ENCODE data around the gene HDAC4.

HDAC4 gene

DNA sequence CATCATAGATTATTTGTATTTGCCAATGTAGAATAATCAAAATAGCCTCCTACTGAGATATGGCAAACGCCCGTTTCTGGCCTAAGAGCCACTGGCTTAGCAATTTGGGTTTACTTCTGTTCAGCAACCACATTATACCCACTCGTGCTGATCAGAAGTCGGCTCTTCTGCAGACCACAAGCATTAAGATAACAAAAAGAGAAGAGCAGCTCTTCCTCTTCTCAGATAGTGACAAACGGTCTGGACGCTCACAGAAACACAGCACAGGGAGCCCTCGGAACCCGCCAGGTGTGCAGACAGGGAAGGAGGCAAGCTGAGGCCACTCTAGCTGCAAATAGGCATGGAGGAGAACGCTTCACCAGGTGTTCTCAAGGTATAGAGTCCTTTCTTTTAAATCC, 164.0 kb downstream of the HDAC4 start:
- H3K4me1 ChIP-seq (ENCODE audit: insufficient read depth, low read length) = no peaks in the 10 kb centered on the region
- no peak overlapping the region for H3K27ac ChIP-seq (ENCODE audit: low read length)
- H3K4me3 ChIP-seq (ENCODE audit: low read length) = no peak overlapping the region
- H3K9me3 ChIP-seq (ENCODE audit: insufficient read depth, low read depth, low read length) = no peaks in the 10 kb centered on the region
- no peaks in the 10 kb centered on the region for H3K36me3 ChIP-seq (ENCODE audit: insufficient read depth, low read depth, low read length)
- H3K9ac ChIP-seq (ENCODE audit: low read depth, low read length) = no peak overlapping the region
- H3K27me3 ChIP-seq (ENCODE audit: insufficient read depth, low read length) = no peaks in the 10 kb centered on the region

GRCh38 chr2:239236043-239236807, 164.6 kb downstream of the HDAC4 start:
- Histone ChIP-seq H3K36me3 (ENCODE audit: insufficient read depth, low read depth, low read length) (no peaks in the 10 kb centered on the region), H3K4me1 (ENCODE audit: insufficient read depth, low read length) (no peaks in the 10 kb centered on the region), H3K27me3 (ENCODE audit: insufficient read depth, low read length) (no peaks in the 10 kb centered on the region), H3K9me3 (ENCODE audit: insufficient read depth, low read depth, low read length) (no peaks in the 10 kb centered on the region), H3K27ac (ENCODE audit: low read length) (no peak overlapping the region), H3K9ac (ENCODE audit: low read depth, low read length) (no peak overlapping the region), H3K4me3 (ENCODE audit: low read length) (no peak overlapping the region)

DNA sequence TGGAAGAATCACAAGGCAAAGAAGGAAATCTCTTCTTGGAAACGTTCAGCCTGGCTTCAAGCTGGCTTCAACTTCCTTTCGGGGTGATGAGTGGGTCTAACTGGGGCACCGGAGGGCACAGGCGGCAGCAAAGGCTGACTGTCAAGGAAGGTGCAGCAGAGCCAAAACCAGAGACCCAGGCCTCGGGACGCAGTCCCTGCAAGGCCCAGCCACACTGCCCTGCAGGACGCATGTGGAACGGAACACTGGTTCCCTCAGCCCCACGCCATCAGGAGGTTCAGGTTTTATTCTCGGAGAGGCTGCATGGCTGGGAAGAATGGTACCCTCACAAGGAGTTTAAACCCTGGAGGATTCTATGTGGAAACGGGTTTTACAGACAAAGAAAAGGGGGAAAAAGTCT, 165.5 kb downstream of the HDAC4 start:
- H3K4me3 ChIP-seq (ENCODE audit: low read length) = no peak overlapping the region
- H3K9ac ChIP-seq (ENCODE audit: low read depth, low read length) = no peak overlapping the region
- H3K27ac ChIP-seq (ENCODE audit: low read length) = no peak overlapping the region
- H3K36me3 ChIP-seq (ENCODE audit: insufficient read depth, low read depth, low read length) = no peaks in the 10 kb centered on the region
- H3K4me1 ChIP-seq (ENCODE audit: insufficient read depth, low read length) = no peaks in the 10 kb centered on the region
- no peaks in the 10 kb centered on the region for H3K9me3 ChIP-seq (ENCODE audit: insufficient read depth, low read depth, low read length)
- no peaks in the 10 kb centered on the region for H3K27me3 ChIP-seq (ENCODE audit: insufficient read depth, low read length)

- Histone ChIP-seq H3K9me3 (ENCODE audit: insufficient read depth, low read depth, low read length) (no peaks in the 10 kb centered on the region), H3K4me1 (ENCODE audit: insufficient read depth, low read length) (no peaks in the 10 kb centered on the region; the same call in 1 of the 2 replicates), H3K9ac (ENCODE audit: low read depth, low read length) (no peak overlapping the region), H3K4me3 (ENCODE audit: low read length) (no peak overlapping the region), H3K36me3 (ENCODE audit: insufficient read depth, low read depth, low read length) (no peaks in the 10 kb centered on the region), H3K27ac (ENCODE audit: low read length) (no peak overlapping the region), H3K27me3 (ENCODE audit: insufficient read depth, low read length) (no peaks in the 10 kb centered on the region)
Observed at GRCh38 chr2:239234191-239235175, 166.3 kb downstream of the HDAC4 start.

- Histone ChIP-seq H3K27ac (ENCODE audit: low read length) (no peak overlapping the region), H3K9me3 (ENCODE audit: insufficient read depth, low read depth, low read length) (no peaks in the 10 kb centered on the region), H3K4me1 (ENCODE audit: insufficient read depth, low read length) (no peaks in the 10 kb centered on the region; the same call in 1 of the 2 replicates), H3K4me3 (ENCODE audit: low read length) (no peak overlapping the region), H3K36me3 (ENCODE audit: insufficient read depth, low read depth, low read length) (no peaks in the 10 kb centered on the region), H3K9ac (ENCODE audit: low read depth, low read length) (no peak overlapping the region), H3K27me3 (ENCODE audit: insufficient read depth, low read length) (no peaks in the 10 kb centered on the region)
Observed at GRCh38 chr2:239233576-239233975, 167.2 kb downstream of the HDAC4 start.

GRCh38 chr2:239232195-239232578, 168.6 kb downstream of the HDAC4 start:
- Histone ChIP-seq H3K36me3 (ENCODE audit: insufficient read depth, low read depth, low read length) (no peaks in the 10 kb centered on the region), H3K27ac (ENCODE audit: low read length) (no peak overlapping the region)

DNA sequence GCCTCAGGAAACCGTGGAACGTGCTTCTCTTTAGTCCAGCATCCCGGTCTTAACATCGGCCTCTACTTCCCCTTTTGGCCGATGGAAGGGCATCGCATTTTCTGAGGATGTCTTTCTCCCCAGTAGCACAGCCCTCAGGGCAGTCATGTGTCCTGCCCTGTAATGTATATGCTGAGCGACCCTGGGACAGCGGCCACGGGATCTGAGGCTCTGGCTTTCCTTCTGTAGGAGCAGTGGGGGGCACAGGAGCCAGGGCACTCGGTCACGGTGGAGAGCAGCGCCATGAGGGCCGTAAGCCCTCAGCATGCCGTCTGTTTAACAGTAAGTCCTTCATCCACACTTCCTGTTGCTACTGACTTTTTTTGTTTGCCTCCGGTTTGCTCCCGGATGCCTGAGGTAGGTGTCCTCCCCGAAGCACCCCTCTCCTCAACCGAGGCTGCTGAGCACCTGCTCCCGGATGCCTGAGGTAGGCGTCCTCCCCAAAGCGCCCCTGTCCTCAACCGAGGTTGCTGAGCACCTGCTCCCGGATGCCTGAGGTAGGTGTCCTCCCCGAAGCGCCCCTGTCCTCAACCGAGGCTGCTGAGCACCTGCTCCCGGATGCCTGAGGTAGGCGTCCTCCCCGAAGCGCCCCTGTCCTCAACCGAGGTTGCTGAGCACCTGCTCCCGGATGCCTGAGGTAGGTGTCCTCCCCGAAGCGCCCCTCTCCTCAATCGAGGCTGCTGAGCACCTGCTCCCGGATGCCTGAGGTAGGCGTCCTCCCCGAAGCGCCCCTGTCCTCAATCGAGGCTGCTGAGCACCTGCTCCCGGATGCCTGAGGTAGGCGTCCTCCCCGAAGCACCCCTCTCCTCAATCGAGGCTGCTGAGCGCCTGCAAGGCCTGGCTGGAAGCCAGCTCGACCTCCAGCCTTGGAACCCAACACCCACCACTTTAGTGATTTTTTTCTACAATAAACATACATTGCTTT, 169.3 kb downstream of the HDAC4 start:
- no peak overlapping the region for H3K27ac ChIP-seq (ENCODE audit: low read length)
- no peak overlapping the region for H3K9ac ChIP-seq (ENCODE audit: low read depth, low read length)
- H3K9me3 ChIP-seq (ENCODE audit: insufficient read depth, low read depth, low read length) = no peaks in the 10 kb centered on the region
- H3K4me3 ChIP-seq (ENCODE audit: low read length) = no peak overlapping the region
- H3K36me3 ChIP-seq (ENCODE audit: insufficient read depth, low read depth, low read length) = no peaks in the 10 kb centered on the region
- H3K27me3 ChIP-seq (ENCODE audit: insufficient read depth, low read length) = no peaks in the 10 kb centered on the region
- H3K4me1 ChIP-seq (ENCODE audit: insufficient read depth, low read length) = peaks cover 3% of the 10 kb centered on the region; the same call in 1 of the 2 replicates

More at GRCh38 chr2:239232195-239232578, 168.6 kb downstream of the HDAC4 start:
- Histone ChIP-seq H3K9ac (ENCODE audit: low read depth, low read length) (no peak overlapping the region), H3K9me3 (ENCODE audit: insufficient read depth, low read depth, low read length) (no peaks in the 10 kb centered on the region), H3K27me3 (ENCODE audit: insufficient read depth, low read length) (no peaks in the 10 kb centered on the region), H3K4me1 (ENCODE audit: insufficient read depth, low read length) (no peaks in the 10 kb centered on the region; the same call in 1 of the 2 replicates), H3K4me3 (ENCODE audit: low read length) (no peak overlapping the region)

GRCh38 chr2:239230318-239231052, 170.3 kb downstream of the HDAC4 start:
- no peaks in the 10 kb centered on the region for H3K27me3 ChIP-seq (ENCODE audit: insufficient read depth, low read length)
- no peak overlapping the region for H3K4me3 ChIP-seq (ENCODE audit: low read length)
- H3K27ac ChIP-seq (ENCODE audit: low read length) = no peak overlapping the region
- H3K36me3 ChIP-seq (ENCODE audit: insufficient read depth, low read depth, low read length) = no peaks in the 10 kb centered on the region
- H3K9ac ChIP-seq (ENCODE audit: low read depth, low read length) = no peak overlapping the region
- H3K9me3 ChIP-seq (ENCODE audit: insufficient read depth, low read depth, low read length) = no peaks in the 10 kb centered on the region
- peaks cover 5% of the 10 kb centered on the region; the same call in 1 of the 2 replicates for H3K4me1 ChIP-seq (ENCODE audit: insufficient read depth, low read length)

DNA sequence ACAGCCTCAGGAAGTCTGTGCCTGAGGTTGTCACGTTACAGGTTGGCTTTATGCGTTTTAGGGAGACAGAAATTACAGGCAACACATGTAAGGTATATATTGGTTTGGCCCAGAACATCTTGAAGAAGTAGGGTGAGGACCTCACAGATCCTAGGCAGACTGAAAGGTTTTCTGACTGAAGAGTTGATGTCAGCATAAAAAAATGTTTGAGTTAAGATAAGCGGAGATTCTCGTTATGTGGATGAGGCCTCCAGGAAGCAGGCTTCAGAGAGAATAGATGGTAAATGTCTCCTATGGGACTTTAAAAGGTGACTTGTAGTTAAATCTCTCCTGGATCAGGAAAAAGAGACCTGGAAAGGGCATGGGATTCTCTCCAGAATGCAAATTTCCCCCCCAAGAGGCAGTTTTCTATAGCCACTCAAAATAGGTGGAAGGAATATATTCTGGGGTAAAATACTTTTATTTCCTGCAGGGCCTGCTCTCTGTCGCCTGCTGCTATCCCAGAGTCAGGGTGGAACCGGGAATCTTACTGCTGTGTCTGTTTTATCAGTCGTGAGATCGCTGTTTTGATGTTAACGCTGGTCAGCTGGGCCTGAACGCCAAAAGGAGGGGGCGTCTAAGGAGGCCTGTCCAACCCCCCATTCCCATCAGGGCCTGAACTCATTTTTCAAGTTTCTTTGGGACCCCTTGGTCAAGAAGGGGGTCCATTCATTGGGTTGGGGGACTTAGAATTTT, 171.1 kb downstream of the HDAC4 start:
- Histone ChIP-seq H3K9me3 (ENCODE audit: insufficient read depth, low read depth, low read length) (no peaks in the 10 kb centered on the region), H3K36me3 (ENCODE audit: insufficient read depth, low read depth, low read length) (no peaks in the 10 kb centered on the region), H3K27ac (ENCODE audit: low read length) (no peak overlapping the region), H3K4me3 (ENCODE audit: low read length) (no peak overlapping the region), H3K27me3 (ENCODE audit: insufficient read depth, low read length) (no peaks in the 10 kb centered on the region), H3K4me1 (ENCODE audit: insufficient read depth, low read length) (peaks cover 13% of the 10 kb centered on the region; the same call in 1 of the 2 replicates), H3K9ac (ENCODE audit: low read depth, low read length) (no peak overlapping the region)

- Histone ChIP-seq H3K27ac (ENCODE audit: low read length) (no peak overlapping the region), H3K36me3 (ENCODE audit: insufficient read depth, low read depth, low read length) (no peaks in the 10 kb centered on the region), H3K4me3 (ENCODE audit: low read length) (no peak overlapping the region), H3K9me3 (ENCODE audit: insufficient read depth, low read depth, low read length) (no peaks in the 10 kb centered on the region), H3K9ac (ENCODE audit: low read depth, low read length) (no peak overlapping the region), H3K27me3 (ENCODE audit: insufficient read depth, low read length) (no peaks in the 10 kb centered on the region), H3K4me1 (ENCODE audit: insufficient read depth, low read length) (peaks cover 19% of the 10 kb centered on the region; the same call in 1 of the 2 replicates)
Observed at GRCh38 chr2:239227661-239228371, 173.0 kb downstream of the HDAC4 start.

All from iPS-20b (cell line).